Adrenal gland (tissue), 5 donors: ENCODE results near the gene TMA7.

Experiments
- POLR2A ChIP-seq, 2 donors: fragments of 450-650 bp; IDR thresholded peaks; one replicate each; pipeline ENCODE4 v1.6.1; 2017; ENCODE audit warnings: antibody characterized with exemption in 2 of 2, mild to moderate bottlenecking in 2 of 2, moderate library complexity in 1 of 2
- TF ChIP-seq, protein P1 (sequence below), 6 experiments: fragments of 450-650 bp in 4 of 6; fragments of 200-600 bp in 2 of 6; sonication (generic) in 1 of 6; IDR thresholded peaks; 1 replicate in 5 of 6; 2 replicates in 1 of 6; pipeline versions ENCODE4 v1.5.1 to v1.8.0; 2016 to 2021; ENCODE audit warnings: antibody characterized with exemption in 6 of 6, mild to moderate bottlenecking in 2 of 6, moderate library complexity in 1 of 6
- donor health status: DM: no; HTN: no; CAD: no.

DNA sequence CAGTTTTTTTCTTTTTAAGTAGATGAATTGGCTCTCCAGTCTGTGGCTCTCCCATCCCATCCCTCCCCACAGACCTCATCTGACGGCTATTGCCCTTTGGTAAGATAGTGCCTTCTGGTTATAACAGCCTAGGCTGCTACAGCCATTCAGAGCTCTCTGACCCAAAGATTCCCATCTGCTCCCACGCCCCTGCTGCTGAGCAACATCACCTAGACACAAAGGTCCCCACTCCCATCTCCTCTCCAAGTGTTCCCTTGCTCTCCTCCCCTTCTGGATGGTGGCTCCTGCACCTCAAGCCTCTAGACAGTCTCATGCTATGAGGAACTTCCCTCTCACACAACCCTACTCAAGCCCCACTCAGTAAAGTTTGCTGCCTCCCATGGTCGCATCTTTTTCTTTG lies 44.3 kb upstream of the TMA7 start:
- TF ChIP-seq, protein P1, sequence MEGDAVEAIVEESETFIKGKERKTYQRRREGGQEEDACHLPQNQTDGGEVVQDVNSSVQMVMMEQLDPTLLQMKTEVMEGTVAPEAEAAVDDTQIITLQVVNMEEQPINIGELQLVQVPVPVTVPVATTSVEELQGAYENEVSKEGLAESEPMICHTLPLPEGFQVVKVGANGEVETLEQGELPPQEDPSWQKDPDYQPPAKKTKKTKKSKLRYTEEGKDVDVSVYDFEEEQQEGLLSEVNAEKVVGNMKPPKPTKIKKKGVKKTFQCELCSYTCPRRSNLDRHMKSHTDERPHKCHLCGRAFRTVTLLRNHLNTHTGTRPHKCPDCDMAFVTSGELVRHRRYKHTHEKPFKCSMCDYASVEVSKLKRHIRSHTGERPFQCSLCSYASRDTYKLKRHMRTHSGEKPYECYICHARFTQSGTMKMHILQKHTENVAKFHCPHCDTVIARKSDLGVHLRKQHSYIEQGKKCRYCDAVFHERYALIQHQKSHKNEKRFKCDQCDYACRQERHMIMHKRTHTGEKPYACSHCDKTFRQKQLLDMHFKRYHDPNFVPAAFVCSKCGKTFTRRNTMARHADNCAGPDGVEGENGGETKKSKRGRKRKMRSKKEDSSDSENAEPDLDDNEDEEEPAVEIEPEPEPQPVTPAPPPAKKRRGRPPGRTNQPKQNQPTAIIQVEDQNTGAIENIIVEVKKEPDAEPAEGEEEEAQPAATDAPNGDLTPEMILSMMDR (IDR thresholded peaks at IDR 0.05), result no peak
- no peak for TF ChIP-seq POLR2A (IDR thresholded peaks at IDR 0.05)
